Bronchial epithelial cell (primary cell): Measurements from ENCODE around the gene LENG1. TPM values are rescaled to one million over a fixed set of nuclear protein-coding genes. Genes with fewer than 3 reads are reported as not detected.
A peak's percentile ranks its signal among the peaks of the same experiment; 100 is the strongest.

Experiments used
- DNase-seq: peaks from one replicate; pipeline ENCODE4 v3.0.0-alpha.2; 2010; ENCODE audit warnings: low read depth
- FAIRE-seq: peaks from 2 replicates; lab custom pipeline; 2011; peaks lifted over from hg19 to GRCh38; lab: Jason Lieb, UNC
- H3K27me3 ChIP-seq: 2 replicates; pipeline ENCODE4 v1.5.1; 2011; ENCODE audit warnings: low read length; ENCODE audit not compliant: control insufficient read depth, insufficient read depth
- H3K36me3 ChIP-seq: 2 replicates; pipeline ENCODE4 v1.5.1; 2011; ENCODE audit warnings: low read length; ENCODE audit not compliant: control insufficient read depth, insufficient read depth
- H3K4me3 ChIP-seq: 2 replicates; pipeline ENCODE4 v1.5.1; 2011; ENCODE audit warnings: mild to moderate bottlenecking, low read depth, low read length, control low read depth
- CTCF ChIP-seq: IDR thresholded peaks from 2 replicates; pipeline ENCODE4 v1.5.1; 2011; ENCODE audit warnings: mild to moderate bottlenecking, moderate library complexity, low read length, control low read depth, inconsistent platforms; ENCODE audit not compliant: insufficient read depth, severe bottlenecking
- total RNA-seq: library from RNA; depleted of rRNA; stranded (reverse); fragments of >200 nt; gene quantifications from 2 replicates; pipeline ENCODE4 v1.2.1, GENCODE V29; 2014

Gene LENG1
- total RNA-seq, 1 donor from 2014 or later: 9.7 TPM

GRCh38 chr19:54169149-54169740 is 9.7 kb upstream of the LENG1 start:
- no peak for DNase-seq
- peaks cover 2% of the 10 kb centered on the region for H3K36me3 ChIP-seq
- TF ChIP-seq CTCF: no peak
- no peak overlapping the region for H3K4me3 ChIP-seq
- H3K27me3 ChIP-seq: no peaks in the 10 kb centered on the region
- FAIRE-seq: no peak

- FAIRE-seq (no peak), DNase-seq (peak; percentile 59)
- peaks cover 2% of the 10 kb centered on the region for H3K36me3 ChIP-seq
- no peaks in the 10 kb centered on the region for H3K27me3 ChIP-seq
- peak; percentile 98 for TF ChIP-seq CTCF
- no peak overlapping the region for H3K4me3 ChIP-seq
These were observed 8.8 kb upstream of the LENG1 start for GRCh38 chr19:54168174-54168917.

GRCh38 chr19:54165222-54165621 is 5.7 kb upstream of the LENG1 start:
- H3K4me3 ChIP-seq: no peak overlapping the region
- DNase-seq (no peak), FAIRE-seq (no peak)
- H3K36me3 ChIP-seq: no peaks in the 10 kb centered on the region
- TF ChIP-seq CTCF: no peak
- no peaks in the 10 kb centered on the region for H3K27me3 ChIP-seq

GRCh38 chr19:54164369-54165068 is 5.0 kb upstream of the LENG1 start:
- Histone ChIP-seq H3K36me3 (no peaks in the 10 kb centered on the region), H3K27me3 (no peaks in the 10 kb centered on the region), H3K4me3 (no peak overlapping the region)
- DNase-seq (peak; percentile 15), FAIRE-seq (no peak)
- TF ChIP-seq CTCF: no peak

- TF ChIP-seq CTCF: no peak
- DNase-seq: no peak
These were observed 3.4 kb upstream of the LENG1 start for GRCh38 chr19:54162884-54163283.

More at GRCh38 chr19:54162884-54163283, 3.4 kb upstream of the LENG1 start:
- no peak for FAIRE-seq
- H3K36me3 ChIP-seq: no peaks in the 10 kb centered on the region
- H3K27me3 ChIP-seq: no peaks in the 10 kb centered on the region
- no peak overlapping the region for H3K4me3 ChIP-seq
